OCI-LY3 (cell line): ENCODE results near the gene NOC2L.

ENCODE experiments used
- EZH2phosphoT487 ChIP-seq: fragments of 200-600 bp; shearing (Covaris generic); IDR thresholded peaks from 2 replicates; pipeline ENCODE4 v1.6.1; 2018; ENCODE audit warnings: antibody characterized with exemption, mixed run types, low read depth
- TF ChIP-seq, protein P1 (sequence below): fragments of 200-600, 300-600 bp; sonication (generic); IDR thresholded peaks from 2 replicates; pipeline ENCODE4 v1.5.1; 2014; ENCODE audit warnings: antibody characterized with exemption, low read length, low read depth

GRCh38 chr1:956636-957035 is 2.4 kb downstream of the NOC2L start:
- TF ChIP-seq, protein P1, sequence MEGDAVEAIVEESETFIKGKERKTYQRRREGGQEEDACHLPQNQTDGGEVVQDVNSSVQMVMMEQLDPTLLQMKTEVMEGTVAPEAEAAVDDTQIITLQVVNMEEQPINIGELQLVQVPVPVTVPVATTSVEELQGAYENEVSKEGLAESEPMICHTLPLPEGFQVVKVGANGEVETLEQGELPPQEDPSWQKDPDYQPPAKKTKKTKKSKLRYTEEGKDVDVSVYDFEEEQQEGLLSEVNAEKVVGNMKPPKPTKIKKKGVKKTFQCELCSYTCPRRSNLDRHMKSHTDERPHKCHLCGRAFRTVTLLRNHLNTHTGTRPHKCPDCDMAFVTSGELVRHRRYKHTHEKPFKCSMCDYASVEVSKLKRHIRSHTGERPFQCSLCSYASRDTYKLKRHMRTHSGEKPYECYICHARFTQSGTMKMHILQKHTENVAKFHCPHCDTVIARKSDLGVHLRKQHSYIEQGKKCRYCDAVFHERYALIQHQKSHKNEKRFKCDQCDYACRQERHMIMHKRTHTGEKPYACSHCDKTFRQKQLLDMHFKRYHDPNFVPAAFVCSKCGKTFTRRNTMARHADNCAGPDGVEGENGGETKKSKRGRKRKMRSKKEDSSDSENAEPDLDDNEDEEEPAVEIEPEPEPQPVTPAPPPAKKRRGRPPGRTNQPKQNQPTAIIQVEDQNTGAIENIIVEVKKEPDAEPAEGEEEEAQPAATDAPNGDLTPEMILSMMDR: no peak
- TF ChIP-seq EZH2phosphoT487: no peak
